Adrenal gland (tissue), 5 donors: ENCODE measurements around the gene KCNK15.

ENCODE experiments used
- POLR2A ChIP-seq, 2 donors: fragments of 450-650 bp; IDR thresholded peaks; one replicate each; pipeline ENCODE4 v1.6.1; 2017; ENCODE audit warnings: antibody characterized with exemption in 2 of 2, mild to moderate bottlenecking in 2 of 2, moderate library complexity in 1 of 2
- TF ChIP-seq, protein P1 (sequence below), 6 experiments: fragments of 450-650 bp in 4 of 6; fragments of 200-600 bp in 2 of 6; sonication (generic) in 1 of 6; IDR thresholded peaks; 1 replicate in 5 of 6; 2 replicates in 1 of 6; pipeline versions ENCODE4 v1.5.1 to v1.8.0; 2016 to 2021; ENCODE audit warnings: antibody characterized with exemption in 6 of 6, mild to moderate bottlenecking in 2 of 6, moderate library complexity in 1 of 6
- donor health status: DM: no; HTN: no; CAD: no.

DNA sequence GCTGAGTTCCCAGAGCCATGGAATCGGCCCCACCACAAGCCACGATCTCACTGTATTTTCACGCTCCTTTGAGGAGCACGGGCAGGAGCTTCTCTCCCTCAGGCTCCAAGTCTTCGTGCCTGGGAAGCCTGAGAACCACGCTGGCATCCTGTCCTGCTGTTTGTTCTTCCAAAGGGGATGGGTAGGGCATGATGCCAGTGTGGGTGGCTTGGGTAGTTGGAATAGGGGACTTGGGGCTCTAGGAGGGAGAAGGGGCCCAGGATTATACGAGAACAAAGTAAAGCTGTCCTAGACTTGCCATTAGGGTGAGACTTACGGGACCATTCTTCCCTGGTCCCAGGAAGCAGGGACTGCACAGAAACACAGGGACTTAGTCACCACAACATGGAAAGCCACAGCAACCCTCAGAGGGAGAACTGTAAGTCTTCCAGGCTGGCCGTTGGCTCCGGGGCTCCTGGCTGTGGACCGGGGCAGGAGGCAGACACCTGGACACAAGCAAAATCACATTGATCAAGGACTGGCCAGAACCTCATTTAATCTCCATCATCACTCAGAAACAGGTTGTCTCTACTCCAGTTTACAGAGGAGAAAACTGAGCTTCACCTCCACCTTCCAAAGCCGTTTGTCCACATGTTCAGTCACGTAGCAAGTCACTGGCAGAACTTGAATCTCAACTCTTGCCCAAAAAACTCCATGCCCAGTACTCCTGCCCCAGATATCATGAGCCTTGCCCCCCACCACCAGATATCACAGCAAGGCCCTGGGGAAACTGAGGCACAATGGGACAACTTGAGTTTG, 29.2 kb upstream of the KCNK15 start:
- TF ChIP-seq, protein P1, sequence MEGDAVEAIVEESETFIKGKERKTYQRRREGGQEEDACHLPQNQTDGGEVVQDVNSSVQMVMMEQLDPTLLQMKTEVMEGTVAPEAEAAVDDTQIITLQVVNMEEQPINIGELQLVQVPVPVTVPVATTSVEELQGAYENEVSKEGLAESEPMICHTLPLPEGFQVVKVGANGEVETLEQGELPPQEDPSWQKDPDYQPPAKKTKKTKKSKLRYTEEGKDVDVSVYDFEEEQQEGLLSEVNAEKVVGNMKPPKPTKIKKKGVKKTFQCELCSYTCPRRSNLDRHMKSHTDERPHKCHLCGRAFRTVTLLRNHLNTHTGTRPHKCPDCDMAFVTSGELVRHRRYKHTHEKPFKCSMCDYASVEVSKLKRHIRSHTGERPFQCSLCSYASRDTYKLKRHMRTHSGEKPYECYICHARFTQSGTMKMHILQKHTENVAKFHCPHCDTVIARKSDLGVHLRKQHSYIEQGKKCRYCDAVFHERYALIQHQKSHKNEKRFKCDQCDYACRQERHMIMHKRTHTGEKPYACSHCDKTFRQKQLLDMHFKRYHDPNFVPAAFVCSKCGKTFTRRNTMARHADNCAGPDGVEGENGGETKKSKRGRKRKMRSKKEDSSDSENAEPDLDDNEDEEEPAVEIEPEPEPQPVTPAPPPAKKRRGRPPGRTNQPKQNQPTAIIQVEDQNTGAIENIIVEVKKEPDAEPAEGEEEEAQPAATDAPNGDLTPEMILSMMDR (IDR thresholded peaks at IDR 0.05), result no peak
- TF ChIP-seq POLR2A (IDR thresholded peaks at IDR 0.05), result no peak
